ENCODE data around the gene TXNRD2.

Gene TXNRD2

DNA sequence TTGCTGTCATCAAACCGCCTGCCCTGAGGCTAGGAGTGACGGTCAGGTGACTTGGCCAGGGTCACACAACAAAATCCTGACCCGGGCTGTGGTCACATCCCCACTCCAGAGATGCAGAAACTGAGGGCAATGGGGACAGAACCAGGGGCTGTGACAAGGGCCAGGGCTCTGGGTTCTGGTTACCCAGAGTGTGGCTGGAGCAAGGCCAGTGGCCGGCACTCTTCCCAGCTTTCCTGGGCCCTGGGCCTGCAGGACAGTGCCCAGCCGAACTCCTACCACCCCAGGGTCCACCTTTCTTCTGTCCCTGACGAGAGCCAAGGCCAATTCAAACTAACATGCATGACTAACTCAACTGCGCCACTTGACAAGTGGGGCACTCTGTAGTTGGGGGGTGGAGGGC is 39.1 kb upstream of the TXNRD2 start:
- H3K36me3 ChIP-seq (ENCODE audit: insufficient read depth, low read length) = no peaks in the 10 kb centered on the region
- H3K4me2 ChIP-seq (ENCODE audit: insufficient read depth, low read length) = no peak overlapping the region
- H2AFZ ChIP-seq (ENCODE audit: low read depth, low read length) = no peak overlapping the region
- no peak for ATAC-seq (ENCODE audit: insufficient read depth, low read depth)
- DNase-seq = no peak
- peaks cover 12% of the 10 kb centered on the region; the same call in 1 of the 2 replicates for H4K20me1 ChIP-seq (ENCODE audit: insufficient read depth, low read length)
- no peaks in the 10 kb centered on the region for H3K9me3 ChIP-seq (ENCODE audit: insufficient read depth, low read length, severe bottlenecking)
- no peak overlapping the region for H3K27ac ChIP-seq (ENCODE audit: low read length)
- no peak overlapping the region for H3K4me3 ChIP-seq (ENCODE audit: low read depth in 1 of 2, low read length in 2 of 2)
- no peaks in the 10 kb centered on the region for H3K27me3 ChIP-seq (ENCODE audit: insufficient read depth, low read length, poor library complexity)
- H3K4me1 ChIP-seq (ENCODE audit: insufficient read depth, low read length) = no peaks in the 10 kb centered on the region
- H3K79me2 ChIP-seq (ENCODE audit: insufficient read depth, low read length) = no peaks in the 10 kb centered on the region
- TF ChIP-seq, protein P1, sequence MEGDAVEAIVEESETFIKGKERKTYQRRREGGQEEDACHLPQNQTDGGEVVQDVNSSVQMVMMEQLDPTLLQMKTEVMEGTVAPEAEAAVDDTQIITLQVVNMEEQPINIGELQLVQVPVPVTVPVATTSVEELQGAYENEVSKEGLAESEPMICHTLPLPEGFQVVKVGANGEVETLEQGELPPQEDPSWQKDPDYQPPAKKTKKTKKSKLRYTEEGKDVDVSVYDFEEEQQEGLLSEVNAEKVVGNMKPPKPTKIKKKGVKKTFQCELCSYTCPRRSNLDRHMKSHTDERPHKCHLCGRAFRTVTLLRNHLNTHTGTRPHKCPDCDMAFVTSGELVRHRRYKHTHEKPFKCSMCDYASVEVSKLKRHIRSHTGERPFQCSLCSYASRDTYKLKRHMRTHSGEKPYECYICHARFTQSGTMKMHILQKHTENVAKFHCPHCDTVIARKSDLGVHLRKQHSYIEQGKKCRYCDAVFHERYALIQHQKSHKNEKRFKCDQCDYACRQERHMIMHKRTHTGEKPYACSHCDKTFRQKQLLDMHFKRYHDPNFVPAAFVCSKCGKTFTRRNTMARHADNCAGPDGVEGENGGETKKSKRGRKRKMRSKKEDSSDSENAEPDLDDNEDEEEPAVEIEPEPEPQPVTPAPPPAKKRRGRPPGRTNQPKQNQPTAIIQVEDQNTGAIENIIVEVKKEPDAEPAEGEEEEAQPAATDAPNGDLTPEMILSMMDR (IDR thresholded peaks at IDR 0.05; ENCODE audit: borderline replicate concordance, extremely low read depth, low read length, poor library complexity, severe bottlenecking) = no peak
- no peak for TF ChIP-seq EZH2 (IDR thresholded peaks at IDR 0.05; ENCODE audit: borderline replicate concordance, low read depth, low read length, severe bottlenecking)
- H3K9ac ChIP-seq (ENCODE audit: low read depth, low read length) = no peak overlapping the region

DNA sequence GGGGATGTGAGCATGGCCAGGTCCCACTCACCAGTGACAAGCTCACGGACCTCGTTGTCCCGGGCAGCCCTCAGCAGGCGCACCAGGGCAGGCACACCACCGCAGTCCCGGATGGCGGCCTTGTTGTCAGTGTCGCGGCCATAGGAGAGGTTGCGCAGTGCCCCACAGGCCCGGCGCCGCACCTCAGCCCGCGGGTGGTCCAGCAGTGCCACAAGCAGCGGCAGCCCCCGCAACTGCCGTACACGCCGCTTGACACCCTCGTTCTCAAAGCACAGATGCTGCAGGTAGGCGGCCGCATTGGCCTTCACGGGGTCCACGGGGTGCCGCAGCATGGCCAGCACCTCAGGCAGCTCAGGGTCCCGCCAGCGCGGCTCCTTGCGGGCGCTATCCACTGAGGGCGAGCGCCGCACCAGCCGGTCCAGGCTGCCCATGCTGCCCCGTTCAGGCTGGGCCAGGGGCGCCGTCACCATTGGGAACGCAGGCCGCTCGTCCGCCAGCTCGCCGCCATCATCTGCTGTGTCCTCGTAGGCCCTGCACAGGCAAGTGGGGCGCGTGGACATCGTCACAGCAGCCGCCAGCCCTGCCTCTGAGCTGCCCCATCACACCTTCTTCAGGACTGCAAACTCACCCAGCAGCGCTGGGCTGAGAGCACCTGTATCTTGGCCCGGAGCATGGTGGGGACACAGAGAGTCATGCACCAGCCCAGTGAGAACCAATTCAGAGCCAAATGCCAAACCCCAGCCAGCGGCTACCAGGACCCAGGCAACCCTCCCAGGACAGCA is 38.3 kb upstream of the TXNRD2 start:
- Histone ChIP-seq H3K27me3 (ENCODE audit: insufficient read depth, low read length, poor library complexity) (no peaks in the 10 kb centered on the region), H3K79me2 (ENCODE audit: insufficient read depth, low read length) (no peaks in the 10 kb centered on the region), H2AFZ (ENCODE audit: low read depth, low read length) (no peak overlapping the region), H3K4me1 (ENCODE audit: insufficient read depth, low read length) (peaks cover 1% of the 10 kb centered on the region), H3K4me2 (ENCODE audit: insufficient read depth, low read length) (no peak overlapping the region), H3K36me3 (ENCODE audit: insufficient read depth, low read length) (no peaks in the 10 kb centered on the region), H3K9me3 (ENCODE audit: insufficient read depth, low read length, severe bottlenecking) (no peaks in the 10 kb centered on the region), H3K27ac (ENCODE audit: low read length) (no peak overlapping the region), H4K20me1 (ENCODE audit: insufficient read depth, low read length) (peaks cover 10% of the 10 kb centered on the region; the same call in 1 of the 2 replicates), H3K4me3 (ENCODE audit: low read depth in 1 of 2, low read length in 2 of 2) (no peak overlapping the region), H3K9ac (ENCODE audit: low read depth, low read length) (no peak overlapping the region)
- ATAC-seq (ENCODE audit: insufficient read depth, low read depth) (no peak), DNase-seq (no peak)
- TF ChIP-seq, protein P1 (IDR thresholded peaks at IDR 0.05; ENCODE audit: borderline replicate concordance, extremely low read depth, low read length, poor library complexity, severe bottlenecking) = no peak
- no peak for TF ChIP-seq EZH2 (IDR thresholded peaks at IDR 0.05; ENCODE audit: borderline replicate concordance, low read depth, low read length, severe bottlenecking)

DNA sequence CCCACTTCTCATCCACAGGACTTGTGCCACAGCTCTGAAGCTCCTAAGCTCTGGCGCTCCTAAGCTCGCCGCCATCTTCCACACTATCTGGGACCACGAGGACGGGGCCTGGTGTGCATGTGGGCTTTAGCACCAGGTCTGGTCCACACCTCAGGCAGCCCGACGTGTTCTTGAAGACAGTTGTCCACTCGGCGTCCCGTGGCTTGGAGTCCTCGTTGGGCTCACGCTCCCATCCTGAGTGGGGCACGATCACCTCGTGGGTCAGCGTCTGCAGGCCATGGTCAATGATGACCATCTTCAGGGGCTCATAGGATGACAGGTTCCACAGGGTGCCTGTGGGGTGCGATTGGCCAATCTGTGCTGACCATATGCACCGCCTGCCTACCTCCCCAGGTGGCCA is 37.1 kb upstream of the TXNRD2 start:
- Histone ChIP-seq H3K4me1 (ENCODE audit: insufficient read depth, low read length) (peaks cover 10% of the 10 kb centered on the region), H3K4me3 (ENCODE audit: low read depth in 1 of 2, low read length in 2 of 2) (no peak overlapping the region), H2AFZ (ENCODE audit: low read depth, low read length) (no peak overlapping the region), H3K9me3 (ENCODE audit: insufficient read depth, low read length, severe bottlenecking) (no peaks in the 10 kb centered on the region), H3K27ac (ENCODE audit: low read length) (no peak overlapping the region), H3K27me3 (ENCODE audit: insufficient read depth, low read length, poor library complexity) (no peaks in the 10 kb centered on the region), H3K79me2 (ENCODE audit: insufficient read depth, low read length) (no peaks in the 10 kb centered on the region), H4K20me1 (ENCODE audit: insufficient read depth, low read length) (peaks cover 8% of the 10 kb centered on the region; the same call in 1 of the 2 replicates), H3K4me2 (ENCODE audit: insufficient read depth, low read length) (no peak overlapping the region), H3K9ac (ENCODE audit: low read depth, low read length) (no peak overlapping the region), H3K36me3 (ENCODE audit: insufficient read depth, low read length) (no peaks in the 10 kb centered on the region)
- DNase-seq = no peak
- no peak for ATAC-seq (ENCODE audit: insufficient read depth, low read depth)
- TF ChIP-seq EZH2 (IDR thresholded peaks at IDR 0.05; ENCODE audit: borderline replicate concordance, low read depth, low read length, severe bottlenecking) = no peak
- TF ChIP-seq, protein P1 (IDR thresholded peaks at IDR 0.05; ENCODE audit: borderline replicate concordance, extremely low read depth, low read length, poor library complexity, severe bottlenecking) = no peak
